GM12874 (cell line): Measurements from ENCODE around the gene ST6GAL1.

Source experiments
- TF ChIP-seq, protein P1 (sequence below): IDR thresholded peaks from 2 replicates; pipeline ENCODE4 v1.5.1; 2011; ENCODE audit warnings: low read depth, mild to moderate bottlenecking, control low read depth, low read length, moderate library complexity; ENCODE audit not compliant: insufficient read depth

The ST6GAL1 gene

DNA sequence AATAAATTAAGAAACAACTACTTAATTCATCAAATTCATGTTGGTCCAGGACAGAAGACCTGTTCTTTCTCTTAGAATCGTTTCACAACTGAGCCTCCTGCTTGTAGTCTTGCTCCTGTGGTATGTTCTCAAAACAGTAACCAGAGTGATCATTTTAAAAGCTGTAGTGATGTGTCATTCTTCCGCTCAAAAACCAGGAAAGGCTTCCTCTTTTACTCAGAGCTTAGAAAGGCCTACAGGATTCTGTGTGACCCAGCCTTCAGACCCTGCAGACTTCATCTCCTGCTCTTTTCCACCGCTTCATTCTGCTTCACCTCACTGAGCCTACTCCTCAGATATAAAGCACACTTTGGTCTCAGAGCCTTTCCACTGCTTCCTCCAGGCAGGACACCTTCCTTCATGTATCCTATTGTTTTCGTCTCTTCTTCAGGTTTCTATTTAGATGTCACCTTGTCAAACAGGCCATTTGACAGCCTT is 22.7 kb downstream of the ST6GAL1 start:
- TF ChIP-seq, protein P1, sequence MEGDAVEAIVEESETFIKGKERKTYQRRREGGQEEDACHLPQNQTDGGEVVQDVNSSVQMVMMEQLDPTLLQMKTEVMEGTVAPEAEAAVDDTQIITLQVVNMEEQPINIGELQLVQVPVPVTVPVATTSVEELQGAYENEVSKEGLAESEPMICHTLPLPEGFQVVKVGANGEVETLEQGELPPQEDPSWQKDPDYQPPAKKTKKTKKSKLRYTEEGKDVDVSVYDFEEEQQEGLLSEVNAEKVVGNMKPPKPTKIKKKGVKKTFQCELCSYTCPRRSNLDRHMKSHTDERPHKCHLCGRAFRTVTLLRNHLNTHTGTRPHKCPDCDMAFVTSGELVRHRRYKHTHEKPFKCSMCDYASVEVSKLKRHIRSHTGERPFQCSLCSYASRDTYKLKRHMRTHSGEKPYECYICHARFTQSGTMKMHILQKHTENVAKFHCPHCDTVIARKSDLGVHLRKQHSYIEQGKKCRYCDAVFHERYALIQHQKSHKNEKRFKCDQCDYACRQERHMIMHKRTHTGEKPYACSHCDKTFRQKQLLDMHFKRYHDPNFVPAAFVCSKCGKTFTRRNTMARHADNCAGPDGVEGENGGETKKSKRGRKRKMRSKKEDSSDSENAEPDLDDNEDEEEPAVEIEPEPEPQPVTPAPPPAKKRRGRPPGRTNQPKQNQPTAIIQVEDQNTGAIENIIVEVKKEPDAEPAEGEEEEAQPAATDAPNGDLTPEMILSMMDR = no peak

DNA sequence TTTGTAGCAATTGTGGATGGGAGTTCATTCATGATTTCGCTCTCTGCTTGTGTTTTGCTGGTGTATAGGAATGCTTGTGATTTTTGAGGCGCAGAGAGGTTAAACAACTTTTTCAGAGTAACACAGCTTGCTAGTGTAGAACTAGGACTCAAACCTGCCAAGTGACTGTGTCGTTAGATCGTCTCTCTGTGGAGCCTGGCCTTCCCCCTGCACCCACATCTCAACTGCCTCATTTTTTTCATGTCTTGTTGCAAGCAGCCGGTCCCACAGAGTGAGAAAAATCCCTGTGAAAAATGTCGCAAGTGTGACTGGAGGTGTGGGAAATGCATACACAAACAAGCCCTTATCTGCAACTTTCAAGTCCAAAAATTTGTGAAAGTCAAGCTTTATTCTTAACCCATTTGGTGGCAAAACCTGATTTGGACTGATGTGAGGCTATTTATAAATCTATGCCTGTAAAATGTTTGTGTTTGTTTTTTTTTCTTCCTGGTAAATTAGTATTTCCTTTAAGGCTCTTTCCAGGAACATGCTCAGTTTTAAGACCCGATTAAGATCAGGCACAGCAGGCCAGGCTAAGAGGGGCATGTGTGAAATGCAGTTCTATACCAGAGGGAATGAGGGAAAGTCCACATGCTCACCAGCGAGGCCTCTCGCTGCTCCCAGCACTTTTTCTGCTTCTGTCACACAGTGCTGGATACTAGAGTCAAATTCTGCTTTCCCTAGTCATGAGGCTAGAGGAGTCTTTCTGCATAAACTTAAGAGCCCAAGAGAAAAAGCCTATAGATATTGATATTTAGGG is 25.8 kb downstream of the ST6GAL1 start:
- TF ChIP-seq, protein P1 = no peak

DNA sequence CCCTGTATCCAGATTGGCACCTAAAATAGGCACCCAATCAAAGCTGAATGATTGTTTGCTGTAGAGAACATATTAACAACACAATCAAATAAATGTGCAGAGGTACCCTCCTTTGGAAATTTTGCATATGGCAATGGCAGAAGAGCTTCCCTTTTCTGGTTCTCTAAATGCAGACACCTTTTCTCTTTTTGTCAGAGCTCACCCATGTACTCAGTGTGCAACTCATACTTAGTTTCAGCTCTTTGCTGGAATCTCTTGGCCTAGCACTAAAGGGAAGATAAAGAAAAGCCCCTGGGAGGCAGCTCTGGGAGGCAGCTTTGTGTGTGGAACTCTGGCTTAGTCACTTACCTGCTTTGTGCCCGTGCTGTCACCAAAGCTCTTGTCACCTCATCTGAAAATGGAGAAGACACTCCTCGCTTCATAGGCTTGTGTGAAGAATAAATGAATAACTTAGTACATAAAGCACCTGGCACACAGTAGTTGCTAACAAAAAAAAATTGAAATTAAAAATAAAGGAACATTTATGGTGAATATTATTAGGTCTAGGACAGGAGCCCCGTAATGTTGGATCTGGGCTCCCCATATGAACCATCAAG is 28.8 kb downstream of the ST6GAL1 start:
- TF ChIP-seq, protein P1 = no peak

DNA sequence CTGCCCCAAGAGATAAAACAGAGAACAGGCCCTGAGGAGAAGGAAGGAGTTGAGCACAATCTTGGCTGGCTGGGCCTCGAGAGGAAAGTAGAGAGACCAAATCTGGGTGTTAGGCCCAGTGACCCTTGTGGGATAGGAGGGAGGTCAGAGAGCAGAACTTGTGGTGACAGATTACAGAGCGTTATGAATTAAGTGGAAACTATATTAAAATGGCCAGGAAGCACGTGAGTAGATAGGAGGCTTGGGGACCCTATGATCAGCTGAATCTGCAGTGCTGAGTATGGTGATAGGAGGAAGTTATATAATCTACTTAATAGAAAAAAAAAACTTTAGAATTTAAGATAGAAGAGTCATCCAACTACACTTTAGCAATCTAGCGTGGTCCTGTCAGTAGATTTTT is 30.0 kb downstream of the ST6GAL1 start:
- TF ChIP-seq, protein P1 = no peak

DNA sequence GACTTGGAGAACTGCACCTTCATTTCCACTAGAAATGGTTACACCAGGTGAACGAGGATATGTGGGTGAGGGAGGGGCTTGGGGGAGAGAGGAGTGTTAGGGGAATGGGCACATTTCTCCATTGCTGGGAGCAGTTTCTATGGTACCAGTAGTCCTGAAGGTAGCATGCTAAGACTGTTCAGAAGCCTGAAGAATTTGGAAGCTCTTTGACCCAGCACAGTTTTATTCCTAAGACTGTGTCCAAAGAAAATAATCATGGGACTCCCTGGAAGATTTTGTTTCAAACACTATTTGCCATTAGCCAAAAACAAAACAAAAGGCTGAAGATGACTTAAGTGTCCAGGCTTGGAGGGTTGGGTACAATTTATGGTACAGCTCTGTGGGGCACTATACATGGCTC is 32.1 kb downstream of the ST6GAL1 start:
- TF ChIP-seq, protein P1 = no peak

DNA sequence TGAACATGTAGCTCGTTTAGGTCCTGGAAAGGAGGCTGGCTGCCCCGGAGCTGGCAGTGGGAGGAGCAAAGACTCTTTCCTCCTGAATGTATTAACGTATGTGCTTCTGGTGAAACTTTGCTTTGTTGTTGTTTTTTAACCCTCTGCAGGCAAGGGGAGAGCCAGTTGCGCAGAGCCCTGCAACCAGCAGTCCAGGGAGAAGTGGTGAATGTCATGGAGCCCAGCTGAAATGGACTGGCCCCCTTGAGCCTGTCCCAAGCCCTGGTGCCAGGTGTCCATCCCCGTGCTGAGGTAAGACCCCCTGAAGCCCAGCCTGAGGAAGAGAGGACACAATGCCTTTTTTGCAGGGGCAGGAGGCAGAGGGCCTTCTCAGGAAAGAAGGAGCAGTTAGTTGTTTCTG is 33.3 kb downstream of the ST6GAL1 start:
- TF ChIP-seq, protein P1 = no peak

DNA sequence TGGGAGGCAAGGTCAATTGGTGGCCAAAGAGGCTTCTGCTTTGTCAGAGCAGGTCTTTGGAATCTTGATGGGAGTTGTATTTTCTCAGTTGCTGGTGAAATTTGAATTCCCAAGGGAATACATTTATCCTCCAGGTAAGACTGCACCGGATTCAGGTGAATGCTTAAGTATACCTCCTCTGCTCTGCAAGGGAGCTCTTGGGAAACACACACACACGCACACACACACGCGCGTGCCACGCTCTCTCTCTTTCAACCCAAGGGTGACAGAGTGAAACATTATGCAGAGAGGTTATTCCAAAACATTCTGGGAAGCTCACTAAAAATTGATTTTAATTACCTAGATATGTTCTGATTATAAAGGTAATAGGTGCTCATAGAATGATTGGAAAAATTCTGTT is 33.7 kb downstream of the ST6GAL1 start:
- TF ChIP-seq, protein P1 = no peak
